Astrocyte (in vitro differentiated cells and primary cell): ENCODE results near the gene CCDC146.

ENCODE experiments used
- EZH2 ChIP-seq: IDR thresholded peaks from 2 replicates; pipeline ENCODE4 v1.6.1; 2012; ENCODE audit warnings: mild to moderate bottlenecking, low read length, inconsistent platforms; ENCODE audit not compliant: insufficient read depth
- TF ChIP-seq, protein P1 (sequence below): IDR thresholded peaks from 2 replicates; pipeline ENCODE4 v1.5.1; 2011; ENCODE audit warnings: low read depth, mild to moderate bottlenecking, inconsistent platforms, low read length, moderate library complexity; ENCODE audit not compliant: insufficient read depth

DNA sequence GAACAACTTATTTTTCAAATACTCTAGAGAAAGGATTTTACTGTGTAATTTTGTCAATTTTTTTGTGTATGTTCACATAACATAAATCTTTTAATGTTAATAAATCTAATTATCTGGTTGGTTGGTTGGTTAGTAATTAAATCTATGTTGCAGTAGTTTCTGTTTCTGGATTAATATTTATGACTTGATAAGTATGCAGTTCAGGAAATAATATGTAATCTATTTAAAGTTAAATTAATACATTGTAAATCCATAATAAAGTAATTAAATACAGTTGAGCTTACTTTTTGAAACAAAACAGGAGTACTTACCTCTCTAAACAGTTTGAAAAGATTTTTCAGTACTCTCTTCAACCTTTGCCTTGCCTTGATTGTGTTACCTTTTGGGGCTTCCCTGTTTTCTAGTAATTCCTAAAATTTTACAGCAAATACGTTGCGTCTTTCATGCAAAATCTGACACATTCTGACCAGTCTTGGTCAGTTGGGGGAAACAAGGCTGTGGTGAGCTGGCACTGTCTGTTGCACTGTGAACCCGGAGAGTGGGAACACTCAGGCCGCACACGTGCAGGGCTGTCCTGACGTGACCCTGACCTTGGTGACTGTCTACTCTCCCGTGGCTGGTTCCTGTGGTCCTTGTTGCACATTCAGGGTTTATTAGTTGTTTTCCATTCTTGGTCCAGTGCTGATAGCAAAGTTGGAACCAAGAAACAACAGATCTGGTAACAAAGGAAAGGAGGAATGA, 122.8 kb downstream of the CCDC146 start:
- TF ChIP-seq, protein P1, sequence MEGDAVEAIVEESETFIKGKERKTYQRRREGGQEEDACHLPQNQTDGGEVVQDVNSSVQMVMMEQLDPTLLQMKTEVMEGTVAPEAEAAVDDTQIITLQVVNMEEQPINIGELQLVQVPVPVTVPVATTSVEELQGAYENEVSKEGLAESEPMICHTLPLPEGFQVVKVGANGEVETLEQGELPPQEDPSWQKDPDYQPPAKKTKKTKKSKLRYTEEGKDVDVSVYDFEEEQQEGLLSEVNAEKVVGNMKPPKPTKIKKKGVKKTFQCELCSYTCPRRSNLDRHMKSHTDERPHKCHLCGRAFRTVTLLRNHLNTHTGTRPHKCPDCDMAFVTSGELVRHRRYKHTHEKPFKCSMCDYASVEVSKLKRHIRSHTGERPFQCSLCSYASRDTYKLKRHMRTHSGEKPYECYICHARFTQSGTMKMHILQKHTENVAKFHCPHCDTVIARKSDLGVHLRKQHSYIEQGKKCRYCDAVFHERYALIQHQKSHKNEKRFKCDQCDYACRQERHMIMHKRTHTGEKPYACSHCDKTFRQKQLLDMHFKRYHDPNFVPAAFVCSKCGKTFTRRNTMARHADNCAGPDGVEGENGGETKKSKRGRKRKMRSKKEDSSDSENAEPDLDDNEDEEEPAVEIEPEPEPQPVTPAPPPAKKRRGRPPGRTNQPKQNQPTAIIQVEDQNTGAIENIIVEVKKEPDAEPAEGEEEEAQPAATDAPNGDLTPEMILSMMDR: no peak
- TF ChIP-seq EZH2: no peak
